Sciatic nerve (tissue), 2 donors: Measurements from ENCODE around the gene TERB2. TPM values are rescaled to one million over a fixed set of nuclear protein-coding genes. Genes with fewer than 3 reads are reported as not detected.
"Not testable (repeated sequence)": the region's sequence is repeated elsewhere in the genome, so short reads cannot be mapped to it uniquely, and the experiment has no call there.

Experiments
- ATAC-seq: fragments of 200-7000 bp; cut with Tn5 transposase; one replicate; pipeline ENCODE4 v1.9.1; 2020; ENCODE audit warnings: mild to moderate bottlenecking, moderate library complexity
- DNase-seq: peaks from one replicate; pipeline ENCODE4 v3.0.0-alpha.2; 2020; ENCODE audit warnings: low spot score
- intact Hi-C: fragments of 100-400 bp; cut with DNase I; formaldehyde crosslinking; loops from one replicate; pipeline ENCODE4 v1.14.2; 2022
- total RNA-seq: library from RNA; stranded (reverse); fragmentation: NEBNext Ultra II Directional; extraction: Animal tissue kit (Norgen Biotek cat#: 25700); gene quantifications from one replicate; pipeline ENCODE4 v1.2.1, GENCODE V29; 2021
- donor health status: DM: no; HTN: no; CAD: no.
- donor health status: DM: no; HTN: no; CAD: no.

Gene TERB2
- total RNA-seq, 1 donor from 2014 or later, result not detected

- ATAC-seq, DNase-seq, intact Hi-C loops: not testable (repeated sequence)
Measured at GRCh38 chr15:44988870-44989219, 32.4 kb downstream of the TERB2 start.

DNA sequence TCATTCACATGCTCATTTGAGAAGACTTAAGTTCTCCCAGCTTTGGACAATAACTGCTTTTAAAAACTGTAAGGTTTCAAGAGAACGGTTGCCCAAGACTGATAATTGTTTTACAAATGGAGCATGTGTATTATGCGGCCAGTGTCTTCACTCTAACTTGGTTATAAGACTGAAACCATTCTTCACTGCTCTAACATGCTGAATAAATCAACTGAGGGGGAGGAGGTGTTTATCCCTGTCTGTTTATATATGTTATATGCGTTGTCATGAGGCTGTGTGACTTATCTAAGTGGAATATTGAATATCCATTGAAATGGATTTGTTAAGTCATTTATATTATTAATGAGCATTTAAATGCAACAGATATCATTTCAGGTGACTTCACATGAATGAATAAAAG is 41.1 kb downstream of the TERB2 start:
- DNase-seq, intact Hi-C loops, ATAC-seq: not testable (repeated sequence)

GRCh38 chr15:44999105-44999504 is 42.6 kb downstream of the TERB2 start:
- ATAC-seq, result no peak
- intact Hi-C loops, result no loop called here
- no peak for DNase-seq

DNA sequence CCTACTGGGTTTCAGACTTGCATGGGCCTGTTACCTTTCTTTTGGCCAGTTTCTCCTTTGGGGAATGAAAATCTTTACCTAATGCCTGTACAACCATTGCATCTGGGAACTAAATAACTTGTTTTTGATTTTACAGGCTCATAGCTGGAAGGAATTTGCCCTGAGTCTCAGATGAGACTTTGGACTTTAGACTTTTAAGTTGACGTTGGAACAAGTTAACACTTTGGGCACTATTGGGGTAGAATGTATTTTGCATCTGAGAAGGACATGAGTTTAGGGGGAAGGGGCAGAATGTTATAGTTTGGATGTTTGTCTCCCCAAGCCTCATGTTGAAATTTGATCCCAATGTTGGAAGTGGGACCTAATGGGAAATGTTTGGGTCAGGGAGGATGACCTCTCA is 44.7 kb downstream of the TERB2 start:
- intact Hi-C loops, DNase-seq, ATAC-seq: not testable (repeated sequence)

- not testable (repeated sequence) for DNase-seq
Measured at GRCh38 chr15:45003731-45004410, 47.4 kb downstream of the TERB2 start.

GRCh38 chr15:45004590-45005175 is 48.2 kb downstream of the TERB2 start:
- ATAC-seq, intact Hi-C loops, DNase-seq: not testable (repeated sequence)

More at GRCh38 chr15:45003731-45004410, 47.4 kb downstream of the TERB2 start:
- intact Hi-C loops, ATAC-seq: not testable (repeated sequence)

GRCh38 chr15:45009046-45009445 is 52.6 kb downstream of the TERB2 start:
- ATAC-seq (no peak), DNase-seq (no peak)
- intact Hi-C loops, result no loop called here

DNA sequence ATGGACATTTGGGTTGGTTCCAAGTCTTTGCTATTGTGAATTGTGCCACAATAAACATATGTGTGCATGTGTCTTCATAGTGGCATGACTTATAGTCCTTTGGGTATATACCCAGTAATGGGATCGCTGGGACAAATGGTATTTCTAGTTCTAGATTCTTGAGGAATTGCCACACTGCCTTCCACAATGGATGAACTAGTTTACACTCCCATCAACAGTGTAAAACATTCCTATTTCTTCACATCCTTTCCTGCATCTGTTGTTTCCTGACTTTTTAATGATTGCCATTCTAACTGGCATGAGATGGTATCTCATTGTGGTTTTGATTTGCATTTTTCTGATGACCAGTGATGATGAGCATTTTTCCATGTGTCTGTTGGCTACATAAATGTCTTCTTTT is 58.6 kb downstream of the TERB2 start:
- ATAC-seq, intact Hi-C loops, DNase-seq: not testable (repeated sequence)

DNA sequence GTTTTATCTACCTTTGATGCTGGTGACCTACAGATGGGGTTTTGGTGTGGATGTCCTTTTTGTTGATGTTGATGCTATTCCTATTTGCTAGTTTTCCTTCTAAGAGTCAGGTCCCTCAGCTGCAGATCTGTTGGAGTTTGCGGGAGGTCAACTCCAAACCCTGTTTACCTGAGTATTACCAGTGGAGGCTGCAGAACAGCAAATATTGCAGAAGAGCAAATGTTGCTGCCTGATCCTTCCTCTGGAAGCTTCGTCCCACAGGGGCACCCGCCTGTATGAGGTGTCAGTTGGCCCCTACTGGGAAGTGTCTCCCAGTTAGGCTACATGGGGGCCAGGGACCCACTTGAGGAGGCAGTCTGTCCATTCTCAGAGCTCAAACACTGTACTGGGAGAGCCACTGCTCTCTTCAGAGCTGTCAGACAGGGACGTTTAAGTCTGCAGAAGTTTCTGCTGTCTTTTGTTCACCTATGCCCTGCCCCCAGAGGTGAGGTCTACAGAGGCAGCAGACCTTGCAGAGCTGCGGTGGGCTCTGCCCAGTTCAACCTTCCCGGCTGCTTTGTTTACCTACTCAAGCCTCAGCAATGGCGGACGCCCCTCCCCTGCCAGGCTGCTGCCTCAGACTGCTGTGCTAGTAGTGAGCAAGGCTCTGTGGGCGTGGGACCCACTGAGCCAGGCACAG is 63.9 kb downstream of the TERB2 start:
- ATAC-seq, intact Hi-C loops, DNase-seq: not testable (repeated sequence)

DNA sequence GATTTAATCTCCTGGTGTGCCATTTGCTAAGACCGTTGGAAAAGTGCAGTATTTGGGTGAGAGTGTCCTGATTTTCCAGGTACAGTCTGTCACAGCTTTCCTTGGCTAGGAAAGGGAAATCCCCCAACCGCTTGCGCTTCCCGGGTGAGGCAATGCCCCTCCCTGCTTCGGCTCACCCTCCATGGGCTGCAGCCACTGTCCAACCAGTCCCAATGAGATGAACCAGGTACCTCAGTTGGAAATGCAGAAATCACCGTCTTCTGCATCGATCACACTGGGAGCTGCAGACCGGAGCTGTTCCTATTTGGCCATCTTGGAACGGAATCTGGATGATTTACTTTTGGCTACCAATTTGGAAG is 64.4 kb downstream of the TERB2 start:
- ATAC-seq, intact Hi-C loops, DNase-seq: not testable (repeated sequence)

DNA sequence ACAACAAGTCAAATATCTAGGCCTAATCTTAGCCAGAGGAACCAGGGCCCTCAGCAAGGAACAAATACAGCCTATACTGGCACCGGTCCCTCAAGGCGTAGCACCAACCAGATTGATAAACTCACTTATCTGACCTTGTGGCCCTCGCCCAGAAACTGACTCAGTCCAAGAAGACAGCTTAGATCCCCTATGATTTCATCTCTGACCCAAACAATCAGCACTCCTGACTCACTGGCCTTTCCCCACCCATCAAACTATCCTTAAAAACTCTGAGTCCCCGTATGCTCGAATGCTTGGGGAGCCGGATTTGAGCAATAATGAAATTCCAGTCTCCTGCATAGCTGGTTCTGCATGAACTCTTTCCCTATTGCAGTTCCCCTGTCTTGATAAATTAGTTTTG is 64.9 kb downstream of the TERB2 start:
- intact Hi-C loops, result no loop called here
- DNase-seq, result no peak
- ATAC-seq, result no peak

DNA sequence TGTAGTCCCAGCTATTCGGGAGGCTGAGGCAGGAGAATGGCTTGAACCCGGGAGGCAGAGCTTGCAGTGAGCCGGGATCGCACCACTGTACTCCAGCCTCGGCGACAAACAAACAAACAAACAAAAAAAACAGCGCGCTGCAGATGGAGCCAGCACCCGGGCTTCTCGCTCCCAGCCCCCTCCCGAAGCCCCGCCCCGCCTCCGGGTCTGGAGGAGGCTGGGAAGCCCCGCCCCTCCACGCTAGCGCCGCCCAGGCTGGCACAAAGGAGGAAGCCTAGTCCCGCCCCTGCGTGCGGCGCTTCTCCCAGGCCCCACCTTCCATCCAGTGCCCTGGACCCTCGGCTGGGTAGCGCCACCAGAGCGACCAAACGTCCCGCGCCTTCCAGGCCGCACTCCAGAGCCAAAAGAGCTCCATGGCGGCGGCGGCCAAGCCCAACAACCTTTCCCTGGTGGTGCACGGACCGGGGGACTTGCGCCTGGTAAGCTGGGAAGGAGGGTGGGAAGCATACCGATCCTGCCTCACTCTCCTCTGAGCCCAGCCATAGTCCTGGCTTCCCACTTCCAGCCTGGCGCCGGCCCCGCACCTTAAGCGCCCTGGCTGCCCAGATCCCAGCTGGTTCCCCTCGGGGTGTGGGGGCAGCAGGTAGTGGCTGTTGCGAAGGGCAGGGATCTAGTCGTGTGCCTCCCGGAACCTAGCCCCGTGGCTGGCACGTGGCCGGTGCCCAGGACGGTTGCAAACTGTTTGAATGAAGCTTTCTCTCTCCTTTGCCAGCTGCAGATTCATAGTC is 66.6 kb downstream of the TERB2 start, which contains the start of gene SORD:
TSS of gene SORD (plus strand) at position 325 of the 788 bp plus-strand sequence. CDS start at position 414, 89 bp downstream.
- DNase-seq (peak; percentile 97), ATAC-seq (peak; percentile 100)
- intact Hi-C loops, result no loop called here

GRCh38 chr15:45023659-45024225 is 67.3 kb downstream of the TERB2 start:
- ATAC-seq, result peak; percentile 43
- no peak for DNase-seq
- intact Hi-C loops, result no loop called here

- DNase-seq, intact Hi-C loops, ATAC-seq: not testable (repeated sequence)
Measured at GRCh38 chr15:45024649-45025048, 68.2 kb downstream of the TERB2 start.

DNA sequence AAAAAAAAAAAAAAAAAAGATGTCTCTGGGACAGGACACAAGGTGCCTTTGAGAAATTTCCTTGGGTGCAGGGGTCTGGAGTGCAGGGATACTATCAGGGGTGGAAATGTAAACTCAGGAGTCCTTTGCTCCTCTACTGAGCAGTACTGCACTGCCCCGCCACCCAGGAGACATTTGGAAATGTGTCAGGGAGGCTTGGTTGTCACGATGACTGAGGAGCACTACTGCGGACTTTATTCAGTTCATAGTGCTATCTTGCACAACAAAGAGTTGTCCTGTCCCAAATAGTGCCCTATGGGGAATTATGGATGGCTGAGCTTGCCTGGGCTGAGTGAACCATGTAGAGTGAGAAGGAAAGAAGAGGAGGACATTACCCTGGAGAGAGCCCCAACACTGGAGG is 69.1 kb downstream of the TERB2 start:
- DNase-seq, intact Hi-C loops, ATAC-seq: not testable (repeated sequence)

DNA sequence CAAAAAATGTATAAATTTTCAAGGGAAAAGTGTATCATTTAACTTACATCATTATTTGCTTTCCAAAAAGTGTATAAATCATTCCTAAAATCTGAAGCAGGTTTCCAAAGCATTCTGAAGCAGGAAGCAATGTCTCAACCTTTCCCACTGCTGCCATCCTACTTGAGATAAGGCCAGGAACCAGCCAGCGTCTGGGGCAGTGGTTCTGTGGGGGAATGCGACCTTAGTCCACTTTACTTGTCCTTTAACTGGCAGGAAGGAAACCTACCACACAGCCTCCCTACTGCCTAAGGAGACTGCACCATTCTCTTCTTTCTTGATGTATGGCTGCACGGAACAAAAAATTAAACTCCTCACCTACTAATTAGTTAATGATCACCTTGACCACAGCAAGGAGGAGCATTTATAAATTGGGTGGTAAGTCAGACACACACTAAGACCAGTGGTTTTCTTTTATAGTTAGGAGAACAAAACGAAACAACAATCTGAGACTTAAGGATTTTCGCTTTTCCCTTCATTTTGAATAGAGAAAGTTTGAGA is 70.2 kb downstream of the TERB2 start:
- ATAC-seq (no peak), DNase-seq (no peak)
- intact Hi-C loops, result no loop called here

GRCh38 chr15:45027220-45027619 is 70.7 kb downstream of the TERB2 start:
- no peak for ATAC-seq
- intact Hi-C loops, result no loop called here

More at GRCh38 chr15:45027220-45027619, 70.7 kb downstream of the TERB2 start:
- no peak for DNase-seq
